Caco-2 (cell line): ENCODE measurements around the gene RBMS2. TPM values are rescaled to one million over a fixed set of nuclear protein-coding genes. Genes with fewer than 3 reads are reported as not detected.

Experiments used
- BruUV-seq: library from RNA; stranded (reverse); fragments of 400-500 nt; replicated peaks from 2 replicates; lab custom pipeline; 2021; lab: Mats Ljungman, UMichigan
- CTCF ChIA-PET: fragments of 300-600 bp; sonication (Branson Sonifier 250); formaldehyde crosslinking; loops from one replicate; lab custom pipeline; 2022; ENCODE audit warnings: antibody characterized with exemption; lab: Charles Lee
- POLR2A ChIA-PET: fragments of 300-600 bp; sonication (Branson Sonifier 250); formaldehyde crosslinking; loops from one replicate; lab custom pipeline; 2022; ENCODE audit warnings: antibody characterized with exemption; lab: Charles Lee
- DNase-seq, 2 experiments: peaks; one replicate each; pipeline versions ENCODE4 v3.0.0 to v3.0.0-alpha.2; 2020 to 2022
- H3K27me3 ChIP-seq: replicated peaks from 2 replicates; pipeline ENCODE4 v1.6.0; 2011; ENCODE audit warnings: low read length; ENCODE audit not compliant: control insufficient read depth, insufficient read depth
- H3K36me3 ChIP-seq: 2 replicates; pipeline ENCODE4 v1.5.1; 2011; ENCODE audit warnings: low read length; ENCODE audit not compliant: control insufficient read depth, insufficient read depth
- H3K4me1 ChIP-seq: fragments of 250-450 bp; sonication (Bioruptor Pico); 2 replicates; pipeline ENCODE4 v1.5.1; 2020; ENCODE audit warnings: mild to moderate bottlenecking
- H3K4me3 ChIP-seq: 2 replicates; pipeline ENCODE4 v1.5.1; 2011; ENCODE audit warnings: low read depth, mild to moderate bottlenecking, control low read depth, low read length
- H3K9me3 ChIP-seq: fragments of 250-450 bp; sonication (Bioruptor Pico); 2 replicates; pipeline ENCODE4 v1.5.1; 2020; ENCODE audit warnings: mild to moderate bottlenecking, moderate library complexity
- H3K27ac Mint-ChIP-seq: one replicate; pipeline ENCODE4 v1.8.0; 2022; ENCODE audit warnings: mixed read lengths; ENCODE audit not compliant: unreplicated experiment
- H3K27me3 Mint-ChIP-seq: one replicate; pipeline ENCODE4 v1.8.0; 2022; ENCODE audit warnings: mixed read lengths; ENCODE audit not compliant: insufficient read depth, unreplicated experiment
- H3K36me3 Mint-ChIP-seq: one replicate; pipeline ENCODE4 v1.8.0; 2022; ENCODE audit warnings: mild to moderate bottlenecking, mixed read lengths; ENCODE audit not compliant: insufficient read depth, unreplicated experiment
- H3K4me1 Mint-ChIP-seq: one replicate; pipeline ENCODE4 v1.8.0; 2022; ENCODE audit warnings: low read depth, mixed read lengths; ENCODE audit not compliant: unreplicated experiment
- H3K4me3 Mint-ChIP-seq: one replicate; pipeline ENCODE4 v1.8.0; 2022; ENCODE audit warnings: mild to moderate bottlenecking, moderate library complexity, mixed read lengths; ENCODE audit not compliant: unreplicated experiment
- H3K9me3 Mint-ChIP-seq: one replicate; pipeline ENCODE4 v1.8.0; 2022; ENCODE audit warnings: mixed read lengths; ENCODE audit not compliant: unreplicated experiment
- intact Hi-C: fragments of 100-400 bp; cut with micrococcal nuclease; formaldehyde crosslinking; loops from one replicate; pipeline ENCODE4 v1.10.0; 2022; ENCODE audit not compliant: unreplicated experiment
- total RNA-seq: library from RNA; stranded (reverse); gene quantifications from 2 replicates; pipeline ENCODE4 v1.2.3, GENCODE V29; 2022
- TF ChIP-seq, protein P1 (sequence below), 2 experiments: fragments of 200-600 bp in 1 of 2; IDR thresholded peaks; 1 replicate in 1 of 2; 2 replicates in 1 of 2; pipeline versions ENCODE4 v1.5.1 to v1.8.0; 2011 to 2022; ENCODE audit warnings: antibody characterized with exemption in 1 of 2, control low read depth in 1 of 2, inconsistent platforms in 1 of 2, low read depth in 1 of 2, low read length in 1 of 2, mild to moderate bottlenecking in 1 of 2, moderate library complexity in 1 of 2; ENCODE audit not compliant: insufficient read depth in 1 of 2, severe bottlenecking in 1 of 2, unreplicated experiment in 1 of 2

Gene RBMS2
- total RNA-seq, 1 experiment from 2014 or later: 39.5 TPM

DNA sequence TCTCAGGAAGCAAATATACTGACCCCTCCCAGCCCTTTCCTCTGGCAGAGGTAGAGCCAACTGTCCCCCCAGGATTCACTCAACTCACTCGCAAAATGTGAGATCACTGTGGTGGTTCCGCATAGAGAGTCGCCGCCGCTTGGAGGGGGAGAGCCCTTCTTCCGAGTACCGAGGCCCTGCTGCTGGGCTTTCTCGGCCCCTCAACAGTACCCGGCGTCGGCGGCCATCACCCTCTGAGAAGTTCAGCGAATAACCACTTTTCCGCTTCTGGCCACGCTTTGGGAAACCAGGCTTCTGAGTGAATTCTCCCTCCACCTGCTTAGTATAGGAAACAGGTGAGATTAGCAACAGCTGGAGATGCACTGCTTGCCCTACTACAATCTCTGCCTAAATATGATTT, 77.4 kb downstream of the RBMS2 start:
- ChIA-PET POLR2A (no interaction called here), CTCF (interaction anchor here (0.6 kb wide), 1 partner anchor 241 kb away, joined by 4 read pairs; no protein-coding TSS in a partner anchor)
- Histone ChIP-seq H3K27me3 (no peaks in the 10 kb centered on the region), H3K4me1 (no peaks in the 10 kb centered on the region), H3K4me3 (no peak overlapping the region), H3K36me3 (peaks cover 5% of the 10 kb centered on the region), H3K9me3 (no peaks in the 10 kb centered on the region)
- H3K27me3 Mint-ChIP-seq: no peaks in the 10 kb centered on the region
- no TSS peak for BruUV-seq
- no peak overlapping the region for H3K4me3 Mint-ChIP-seq
- no peak overlapping the region for H3K27ac Mint-ChIP-seq
- peaks cover 10% of the 10 kb centered on the region for H3K4me1 Mint-ChIP-seq
- no peaks in the 10 kb centered on the region for H3K9me3 Mint-ChIP-seq
- TF ChIP-seq, protein P1, sequence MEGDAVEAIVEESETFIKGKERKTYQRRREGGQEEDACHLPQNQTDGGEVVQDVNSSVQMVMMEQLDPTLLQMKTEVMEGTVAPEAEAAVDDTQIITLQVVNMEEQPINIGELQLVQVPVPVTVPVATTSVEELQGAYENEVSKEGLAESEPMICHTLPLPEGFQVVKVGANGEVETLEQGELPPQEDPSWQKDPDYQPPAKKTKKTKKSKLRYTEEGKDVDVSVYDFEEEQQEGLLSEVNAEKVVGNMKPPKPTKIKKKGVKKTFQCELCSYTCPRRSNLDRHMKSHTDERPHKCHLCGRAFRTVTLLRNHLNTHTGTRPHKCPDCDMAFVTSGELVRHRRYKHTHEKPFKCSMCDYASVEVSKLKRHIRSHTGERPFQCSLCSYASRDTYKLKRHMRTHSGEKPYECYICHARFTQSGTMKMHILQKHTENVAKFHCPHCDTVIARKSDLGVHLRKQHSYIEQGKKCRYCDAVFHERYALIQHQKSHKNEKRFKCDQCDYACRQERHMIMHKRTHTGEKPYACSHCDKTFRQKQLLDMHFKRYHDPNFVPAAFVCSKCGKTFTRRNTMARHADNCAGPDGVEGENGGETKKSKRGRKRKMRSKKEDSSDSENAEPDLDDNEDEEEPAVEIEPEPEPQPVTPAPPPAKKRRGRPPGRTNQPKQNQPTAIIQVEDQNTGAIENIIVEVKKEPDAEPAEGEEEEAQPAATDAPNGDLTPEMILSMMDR (IDR thresholded peaks at IDR 0.05; ENCODE audit: insufficient read depth in 1 of 2, low read depth in 1 of 2, low read length in 1 of 2, severe bottlenecking in 1 of 2, unreplicated experiment in 1 of 2): no peak
- intact Hi-C loops: no loop called here
- peaks cover 95% of the 10 kb centered on the region for H3K36me3 Mint-ChIP-seq
- DNase-seq: no peak

DNA sequence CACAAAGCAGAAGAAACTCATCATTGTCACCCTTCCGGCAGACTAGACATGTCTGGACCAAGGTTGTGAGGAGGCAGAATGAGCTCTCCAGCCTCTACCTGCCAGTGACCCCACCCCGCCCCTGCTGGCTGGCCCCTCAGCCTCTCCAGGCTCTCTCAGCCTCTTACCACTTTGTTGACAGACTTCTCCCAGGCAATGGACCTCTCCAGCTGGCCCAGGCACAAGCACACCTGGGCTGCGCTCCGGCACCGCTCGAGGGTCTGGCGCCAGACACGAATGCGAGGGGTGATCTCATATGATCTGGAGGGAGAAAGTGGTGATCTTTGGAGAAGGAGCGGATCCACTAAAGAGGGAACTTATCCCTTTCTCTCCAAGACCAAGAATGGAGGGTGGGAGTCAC, 78.2 kb downstream of the RBMS2 start:
- POLR2A ChIA-PET: no interaction called here
- peaks cover 2% of the 10 kb centered on the region for H3K4me1 Mint-ChIP-seq
- H3K4me3 ChIP-seq: no peak overlapping the region
- peaks cover 95% of the 10 kb centered on the region for H3K36me3 Mint-ChIP-seq
- H3K9me3 Mint-ChIP-seq: no peaks in the 10 kb centered on the region
- CTCF ChIA-PET: no interaction called here
- intact Hi-C loops: no loop called here
- no peak overlapping the region for H3K4me3 Mint-ChIP-seq
- H3K36me3 ChIP-seq: peaks cover 5% of the 10 kb centered on the region
- TF ChIP-seq, protein P1 (IDR thresholded peaks at IDR 0.05; ENCODE audit: insufficient read depth in 1 of 2, low read depth in 1 of 2, low read length in 1 of 2, severe bottlenecking in 1 of 2, unreplicated experiment in 1 of 2): no peak
- no TSS peak for BruUV-seq
- H3K9me3 ChIP-seq: no peaks in the 10 kb centered on the region
- no peak overlapping the region for H3K27ac Mint-ChIP-seq
- H3K4me1 ChIP-seq: no peaks in the 10 kb centered on the region
- no peaks in the 10 kb centered on the region for H3K27me3 Mint-ChIP-seq
- no peaks in the 10 kb centered on the region for H3K27me3 ChIP-seq
- DNase-seq: no peak

DNA sequence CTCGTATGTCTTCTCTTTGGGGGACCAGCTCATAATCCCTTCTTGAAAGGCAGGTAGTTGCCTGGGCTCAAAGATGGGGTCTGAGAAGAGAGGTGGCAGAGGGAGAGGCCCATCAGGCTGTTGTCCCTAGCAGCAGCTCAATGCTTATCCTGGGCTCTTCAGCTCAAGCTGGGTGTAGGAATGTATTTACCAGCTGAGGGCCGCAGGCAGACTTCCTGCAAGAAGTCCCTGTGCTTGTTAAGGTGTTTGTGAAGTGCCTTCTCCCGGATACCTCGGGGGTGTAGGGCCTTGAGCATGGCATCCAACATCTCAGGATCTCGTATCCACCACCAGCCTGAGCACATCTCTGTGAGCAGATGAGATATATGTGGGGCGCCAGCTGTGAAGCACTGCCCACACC, 79.1 kb downstream of the RBMS2 start:
- Mint-ChIP-seq H3K36me3 (peaks cover 97% of the 10 kb centered on the region), H3K9me3 (no peaks in the 10 kb centered on the region), H3K27ac (no peak overlapping the region), H3K4me1 (no peaks in the 10 kb centered on the region), H3K4me3 (no peak overlapping the region), H3K27me3 (no peaks in the 10 kb centered on the region)
- no TSS peak for BruUV-seq
- POLR2A ChIA-PET: no interaction called here
- CTCF ChIA-PET: interaction anchor here (1.8 to 2.4 kb wide), 2 partner anchors 10 to 36 kb away, joined by 4 to 21 read pairs; no protein-coding TSS in a partner anchor
- peaks cover 7% of the 10 kb centered on the region for H3K36me3 ChIP-seq
- no peaks in the 10 kb centered on the region for H3K9me3 ChIP-seq
- H3K4me3 ChIP-seq: no peak overlapping the region
- TF ChIP-seq, protein P1 (IDR thresholded peaks at IDR 0.05; ENCODE audit: insufficient read depth in 1 of 2, low read depth in 1 of 2, low read length in 1 of 2, severe bottlenecking in 1 of 2, unreplicated experiment in 1 of 2): no peak
- H3K27me3 ChIP-seq: no peaks in the 10 kb centered on the region
- intact Hi-C loops: no loop called here
- no peak for DNase-seq
- no peaks in the 10 kb centered on the region for H3K4me1 ChIP-seq
